ENCODE measurements around the gene TPP2. TPM values are rescaled to one million over a fixed set of nuclear protein-coding genes. Genes with fewer than 3 reads are reported as not detected.

Gene TPP2
- total and polyA plus RNA-seq, 2 experiments from 2014 or later, result 15.0 to 47.3 TPM

DNA sequence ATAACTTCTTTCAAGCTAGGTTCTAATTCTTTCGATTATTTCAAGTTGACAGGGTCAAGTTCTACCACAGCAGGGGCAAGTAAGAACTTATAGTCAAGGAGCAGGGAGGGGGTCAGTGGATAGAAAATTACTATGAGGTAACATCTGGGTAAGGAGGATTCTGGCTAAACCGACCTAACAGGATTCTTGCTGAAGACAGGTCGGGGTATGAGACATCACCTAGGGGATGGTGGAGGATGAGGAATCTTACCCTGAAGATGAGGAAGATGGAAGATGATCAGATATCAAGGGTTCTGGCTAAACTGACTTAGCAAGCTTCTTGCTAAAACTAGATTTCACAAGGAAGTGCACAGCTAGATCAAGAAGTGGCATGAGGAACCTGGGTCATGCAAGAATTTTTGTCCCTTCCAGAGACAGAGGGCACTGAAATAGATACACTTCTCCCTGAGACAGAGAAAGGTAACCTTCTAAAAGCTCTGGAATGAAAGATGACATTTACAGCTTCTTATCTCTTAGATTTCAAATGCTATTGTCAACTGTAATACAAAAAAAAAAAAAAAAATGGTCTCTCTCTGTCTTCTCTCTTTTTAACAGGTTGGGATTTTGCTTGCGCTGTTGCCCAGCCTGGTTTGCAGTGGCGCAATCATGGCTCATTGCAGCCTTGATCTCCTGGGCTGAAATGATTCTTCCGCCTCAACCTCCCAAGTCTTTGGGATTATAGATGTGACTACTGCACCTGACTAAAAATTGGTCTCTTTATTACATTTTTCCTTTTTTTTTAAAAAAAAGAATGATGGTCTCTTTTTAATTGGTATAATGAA is 107.7 kb downstream of the TPP2 start:
- Histone ChIP-seq H3K4me2 (peak overlapping the region; percentile 15), H2AFZ (no peak overlapping the region), H3K36me3 (replicated peaks; ENCODE audit: insufficient read depth, low read depth) (no peaks in the 10 kb centered on the region), H3K79me2 (no peaks in the 10 kb centered on the region), H3K27ac (peak overlapping the region; percentile 6), H3K9me2 (replicated peaks; ENCODE audit: insufficient read depth) (no peaks in the 10 kb centered on the region), H3K4me3 (no peak overlapping the region), H3K9me3 (ENCODE audit: low read depth) (no peaks in the 10 kb centered on the region), H4K20me1 (ENCODE audit: insufficient read depth, poor library complexity, severe bottlenecking) (no peaks in the 10 kb centered on the region), H3K27me3 (no peaks in the 10 kb centered on the region), H3K4me1 (ENCODE audit: insufficient read depth) (peaks cover 12% of the 10 kb centered on the region)
- no peak for DNase-seq (ENCODE audit: low spot score)
- WGBS (ENCODE audit: low lambda C conversion rate, missing lambda C conversion rate), result 76% methylated on average over 6 of the region's 6 CpGs
- TF ChIP-seq, protein P1, sequence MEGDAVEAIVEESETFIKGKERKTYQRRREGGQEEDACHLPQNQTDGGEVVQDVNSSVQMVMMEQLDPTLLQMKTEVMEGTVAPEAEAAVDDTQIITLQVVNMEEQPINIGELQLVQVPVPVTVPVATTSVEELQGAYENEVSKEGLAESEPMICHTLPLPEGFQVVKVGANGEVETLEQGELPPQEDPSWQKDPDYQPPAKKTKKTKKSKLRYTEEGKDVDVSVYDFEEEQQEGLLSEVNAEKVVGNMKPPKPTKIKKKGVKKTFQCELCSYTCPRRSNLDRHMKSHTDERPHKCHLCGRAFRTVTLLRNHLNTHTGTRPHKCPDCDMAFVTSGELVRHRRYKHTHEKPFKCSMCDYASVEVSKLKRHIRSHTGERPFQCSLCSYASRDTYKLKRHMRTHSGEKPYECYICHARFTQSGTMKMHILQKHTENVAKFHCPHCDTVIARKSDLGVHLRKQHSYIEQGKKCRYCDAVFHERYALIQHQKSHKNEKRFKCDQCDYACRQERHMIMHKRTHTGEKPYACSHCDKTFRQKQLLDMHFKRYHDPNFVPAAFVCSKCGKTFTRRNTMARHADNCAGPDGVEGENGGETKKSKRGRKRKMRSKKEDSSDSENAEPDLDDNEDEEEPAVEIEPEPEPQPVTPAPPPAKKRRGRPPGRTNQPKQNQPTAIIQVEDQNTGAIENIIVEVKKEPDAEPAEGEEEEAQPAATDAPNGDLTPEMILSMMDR (IDR thresholded peaks at IDR 0.05; ENCODE audit: poor library complexity), result no peak
- TF ChIP-seq EZH2 (IDR thresholded peaks at IDR 0.05; ENCODE audit: borderline replicate concordance) (no peak), EZH2phosphoT487 (IDR thresholded peaks at IDR 0.05; ENCODE audit: low read depth, severe bottlenecking, unreplicated experiment) (no peak)

DNA sequence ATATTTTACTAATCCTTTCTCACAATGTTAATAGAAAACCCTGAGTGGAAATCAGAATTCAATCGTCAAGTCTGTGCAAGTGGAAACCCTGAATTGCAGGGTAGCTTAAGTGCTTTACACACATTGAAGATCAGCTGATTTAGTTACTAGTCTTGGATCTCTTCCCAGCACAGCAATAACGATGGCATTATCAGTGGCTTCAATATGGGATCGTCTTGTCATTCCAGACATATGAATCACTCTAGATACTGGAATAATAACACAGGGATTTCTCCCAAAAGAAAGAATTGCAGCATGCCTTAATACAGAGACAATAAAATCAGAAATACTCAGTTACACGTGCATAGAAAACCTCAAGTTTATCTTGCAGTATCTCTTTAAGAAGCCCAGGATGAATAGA is 110.7 kb downstream of the TPP2 start:
- Histone ChIP-seq H2AFZ (no peak overlapping the region), H3K9me3 (ENCODE audit: low read depth) (no peaks in the 10 kb centered on the region), H3K27ac (no peak overlapping the region), H3K4me3 (no peak overlapping the region), H3K4me1 (ENCODE audit: insufficient read depth) (peaks cover 5% of the 10 kb centered on the region), H4K20me1 (ENCODE audit: insufficient read depth, poor library complexity, severe bottlenecking) (no peaks in the 10 kb centered on the region), H3K9me2 (replicated peaks; ENCODE audit: insufficient read depth) (no peaks in the 10 kb centered on the region), H3K36me3 (replicated peaks; ENCODE audit: insufficient read depth, low read depth) (no peaks in the 10 kb centered on the region), H3K79me2 (no peaks in the 10 kb centered on the region), H3K27me3 (no peaks in the 10 kb centered on the region), H3K4me2 (peak overlapping the region; percentile 47)
- WGBS (ENCODE audit: low lambda C conversion rate, missing lambda C conversion rate), result 23% methylated on average over 4 of the region's 4 CpGs
- no peak for DNase-seq (ENCODE audit: low spot score)
- TF ChIP-seq, protein P1 (IDR thresholded peaks at IDR 0.05; ENCODE audit: poor library complexity), result no peak
- TF ChIP-seq EZH2phosphoT487 (IDR thresholded peaks at IDR 0.05; ENCODE audit: low read depth, severe bottlenecking, unreplicated experiment) (no peak), EZH2 (IDR thresholded peaks at IDR 0.05; ENCODE audit: borderline replicate concordance) (no peak)

DNA sequence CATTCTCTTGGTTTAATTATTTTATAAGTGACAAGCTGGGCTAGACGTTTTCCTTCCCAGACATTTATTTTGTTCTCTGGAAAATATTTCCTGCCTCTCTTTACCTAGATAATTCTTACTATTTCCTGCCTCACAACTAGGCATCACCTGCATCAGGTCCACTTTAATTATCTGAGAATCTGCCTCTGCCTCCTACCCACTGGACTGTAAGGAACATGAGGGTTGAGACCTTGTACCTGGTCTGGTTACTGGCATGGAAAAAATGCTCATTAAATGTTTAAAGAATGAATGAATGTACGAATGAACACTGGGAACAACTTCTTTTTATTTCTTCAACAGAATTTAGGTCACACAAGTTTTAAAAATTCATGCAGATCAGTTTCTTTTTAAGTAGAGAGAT is 111.4 kb downstream of the TPP2 start:
- Histone ChIP-seq H3K4me1 (ENCODE audit: insufficient read depth) (peaks cover 5% of the 10 kb centered on the region), H4K20me1 (ENCODE audit: insufficient read depth, poor library complexity, severe bottlenecking) (no peaks in the 10 kb centered on the region), H3K9me2 (replicated peaks; ENCODE audit: insufficient read depth) (no peaks in the 10 kb centered on the region), H3K4me3 (no peak overlapping the region), H3K36me3 (replicated peaks; ENCODE audit: insufficient read depth, low read depth) (no peaks in the 10 kb centered on the region), H3K4me2 (no peak overlapping the region), H3K79me2 (no peaks in the 10 kb centered on the region), H2AFZ (no peak overlapping the region), H3K27me3 (no peaks in the 10 kb centered on the region), H3K27ac (no peak overlapping the region), H3K9me3 (ENCODE audit: low read depth) (no peaks in the 10 kb centered on the region)
- TF ChIP-seq, protein P1 (IDR thresholded peaks at IDR 0.05; ENCODE audit: poor library complexity), result no peak
- TF ChIP-seq EZH2phosphoT487 (IDR thresholded peaks at IDR 0.05; ENCODE audit: low read depth, severe bottlenecking, unreplicated experiment), result no peak
- DNase-seq (ENCODE audit: low spot score), result no peak
- WGBS (ENCODE audit: low lambda C conversion rate, missing lambda C conversion rate), result 57% methylated on average over 2 of the region's 2 CpGs
